HG02973 (cell line): ENCODE measurements around the gene FBXL13.
"Not testable (repeated sequence)": the region's sequence is repeated elsewhere in the genome, so short reads cannot be mapped to it uniquely, and the experiment has no call there.

Experiments used
- ATAC-seq: cut with Tn5 transposase; IDR thresholded peaks from one replicate; pipeline ENCODE4 v1.9.1; 2021; ENCODE audit warnings: moderate library complexity; ENCODE audit not compliant: unreplicated experiment

The FBXL13 gene

DNA sequence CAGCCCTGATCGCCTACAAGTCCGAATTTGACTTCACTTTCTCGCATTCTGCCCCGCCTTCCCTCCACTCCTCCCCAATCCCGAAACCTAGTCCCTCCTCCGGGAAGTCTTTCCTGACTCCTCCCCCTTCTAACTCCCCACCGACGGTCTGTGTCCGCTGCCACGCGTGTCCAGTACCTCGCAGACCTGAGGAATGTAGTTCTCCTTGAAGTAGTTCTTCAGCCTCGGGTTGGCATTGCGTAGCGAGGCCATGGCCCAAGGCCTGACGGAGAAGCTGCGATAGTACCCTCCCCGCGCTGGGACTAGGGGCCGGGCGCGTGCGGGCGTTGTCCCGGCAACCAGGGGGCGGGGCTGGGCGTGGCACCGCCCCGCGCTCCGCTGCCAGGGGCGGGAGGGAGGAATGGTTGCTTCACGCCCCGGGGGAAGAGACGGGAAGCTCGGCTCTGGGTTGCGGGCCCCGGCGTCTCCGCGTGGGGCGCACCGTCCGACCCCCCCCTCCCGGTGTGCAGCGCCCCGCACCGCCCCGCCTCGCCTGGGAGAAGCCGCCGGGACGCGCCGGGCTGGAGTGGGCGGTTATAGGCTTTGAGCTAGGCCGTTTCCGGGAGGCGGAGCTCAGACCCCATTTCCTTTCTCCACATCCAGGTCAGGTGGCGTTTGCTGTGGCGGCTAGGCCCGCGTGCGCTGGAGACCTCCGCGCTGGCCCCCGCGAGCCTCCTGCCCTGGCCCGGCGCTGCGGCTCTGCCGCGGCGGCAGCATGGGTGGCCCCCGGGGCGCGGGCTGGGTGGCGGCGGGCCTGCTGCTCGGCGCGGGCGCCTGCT lies at the start of gene FBXL13, which contains the start of gene ARMC10:
TSS of gene FBXL13 (minus strand) at position 278 of the 818 bp plus-strand sequence.
TSS of gene ARMC10 (plus strand) at position 622 of the 818 bp plus-strand sequence. CDS start at position 755, 133 bp downstream.
- ATAC-seq, result peak; percentile 86

- ATAC-seq, result no peak
Observed at GRCh38 chr7:103123529-103123928, 48.9 kb upstream of the FBXL13 start.

GRCh38 chr7:103121641-103122040 lies 47.0 kb upstream of the FBXL13 start:
- ATAC-seq, result no peak

DNA sequence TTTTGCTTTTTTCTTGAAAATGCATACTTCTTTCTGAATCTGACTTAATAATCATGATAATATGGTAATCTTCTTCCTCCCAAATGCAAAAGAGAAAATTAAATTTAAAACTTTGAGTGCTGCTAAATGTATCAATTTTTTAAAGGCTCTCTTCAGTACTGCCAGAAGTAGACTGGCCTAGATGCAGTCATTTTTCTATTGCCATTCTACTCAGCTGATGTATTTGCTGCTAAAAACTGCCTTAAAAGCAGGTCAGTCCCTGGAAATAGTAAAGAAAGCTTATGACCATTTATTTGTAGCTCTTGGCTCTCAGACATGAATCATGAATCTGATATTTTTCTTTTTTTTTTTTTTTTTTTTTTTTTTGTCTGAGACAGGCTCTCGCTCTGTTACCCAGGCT lies 45.8 kb upstream of the FBXL13 start:
- no peak for ATAC-seq

- ATAC-seq, result no peak
Observed at GRCh38 chr7:103119791-103120291, 45.2 kb upstream of the FBXL13 start.

GRCh38 chr7:103117465-103117864 lies 42.9 kb upstream of the FBXL13 start:
- ATAC-seq, result no peak

GRCh38 chr7:103116991-103117390 lies 42.4 kb upstream of the FBXL13 start:
- ATAC-seq, result no peak

DNA sequence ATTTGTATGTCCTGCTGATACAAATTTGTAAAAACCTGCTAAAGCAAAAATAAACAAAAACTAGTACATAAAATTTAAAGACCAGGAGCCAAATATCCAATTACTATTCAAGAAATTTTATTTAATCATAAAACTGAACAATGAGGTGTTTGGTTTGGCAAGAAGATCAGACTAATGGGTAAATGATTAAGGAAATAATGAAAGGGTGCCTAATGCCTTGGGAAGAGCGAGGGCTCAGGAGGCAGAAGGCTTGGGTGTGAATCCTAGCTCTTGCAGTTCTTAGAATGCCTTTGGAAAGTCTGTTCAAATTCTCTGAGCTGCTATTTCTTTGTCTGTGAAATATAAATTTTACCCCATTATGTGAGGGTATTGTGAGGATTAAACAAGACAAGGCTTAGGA lies 41.9 kb upstream of the FBXL13 start:
- no peak for ATAC-seq

GRCh38 chr7:103115771-103116170 lies 41.2 kb upstream of the FBXL13 start:
- ATAC-seq, result no peak

GRCh38 chr7:103114576-103115008 lies 40.0 kb upstream of the FBXL13 start:
- no peak for ATAC-seq

GRCh38 chr7:103113164-103113563 lies 38.6 kb upstream of the FBXL13 start:
- ATAC-seq, result no peak

- not testable (repeated sequence) for ATAC-seq
Observed at GRCh38 chr7:103106703-103107070, 32.1 kb upstream of the FBXL13 start.

GRCh38 chr7:103106005-103106702 lies 31.6 kb upstream of the FBXL13 start:
- ATAC-seq, result no peak

DNA sequence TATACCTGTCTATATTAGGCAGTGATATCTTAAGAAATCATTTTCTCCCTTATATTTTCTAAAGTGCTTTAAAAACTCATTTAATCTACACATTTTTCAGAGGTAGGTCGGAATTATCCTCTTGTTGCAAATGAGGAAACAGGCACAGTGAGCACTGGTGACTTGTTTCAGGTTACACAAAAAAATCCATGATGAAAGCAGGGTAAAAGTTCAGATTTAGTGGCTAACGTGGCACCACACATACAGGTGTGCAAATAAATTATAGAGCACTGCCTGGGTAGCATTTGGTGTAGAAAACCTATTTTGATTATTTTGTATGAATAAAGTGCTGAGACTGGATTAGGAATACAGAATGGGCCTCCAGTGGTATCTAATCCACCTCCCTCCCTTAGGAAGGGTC lies 26.9 kb upstream of the FBXL13 start:
- no peak for ATAC-seq

GRCh38 chr7:103100348-103100747 lies 25.8 kb upstream of the FBXL13 start:
- ATAC-seq, result no peak

GRCh38 chr7:103097041-103097440 lies 22.4 kb upstream of the FBXL13 start:
- no peak for ATAC-seq

GRCh38 chr7:103095558-103095957 lies 21.0 kb upstream of the FBXL13 start:
- not testable (repeated sequence) for ATAC-seq

GRCh38 chr7:103094102-103094501 lies 19.5 kb upstream of the FBXL13 start:
- no peak for ATAC-seq

- no peak for ATAC-seq
Observed at GRCh38 chr7:103093429-103093828, 18.8 kb upstream of the FBXL13 start.

- not testable (repeated sequence) for ATAC-seq
Observed at GRCh38 chr7:103092321-103092720, 17.7 kb upstream of the FBXL13 start.

DNA sequence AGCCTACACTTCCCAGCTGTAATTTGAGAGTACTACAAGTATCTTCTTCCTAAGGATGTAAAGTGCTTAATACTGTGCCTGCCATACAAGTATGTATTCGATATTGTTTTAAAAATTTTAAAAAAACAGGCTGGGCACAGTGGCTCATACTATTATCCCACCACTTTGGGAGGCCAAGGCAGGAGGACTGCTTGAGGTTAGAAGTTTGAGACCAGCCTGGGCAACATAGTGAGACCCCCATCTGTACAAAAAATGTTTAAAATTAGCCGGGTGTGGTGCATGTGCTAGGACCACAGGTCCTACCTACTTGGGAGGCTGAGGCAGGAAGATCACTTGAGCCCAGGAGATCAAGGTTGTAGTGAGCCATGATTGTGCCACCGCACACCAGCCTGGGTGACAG lies 8.6 kb upstream of the FBXL13 start:
- ATAC-seq, result no peak

GRCh38 chr7:103082497-103082896 lies 7.9 kb upstream of the FBXL13 start:
- ATAC-seq, result no peak
